ENCODE results near the gene NOTUM.

Gene NOTUM

GRCh38 chr17:82003411-82004381, 42.7 kb upstream of the NOTUM start (continued):
- TF ChIP-seq PRDM1 (tag by site-specific recombination; IDR thresholded peaks at IDR 0.05) (no peak), ZNF23 (tag by site-specific recombination; IDR thresholded peaks at IDR 0.05; ENCODE audit: borderline replicate concordance) (no peak), FEZF1 (tag by site-specific recombination; IDR thresholded peaks at IDR 0.05) (no peak), ZNF521 (tag by site-specific recombination; IDR thresholded peaks at IDR 0.05) (no peak), ZNF76 (tag by site-specific recombination; IDR thresholded peaks at IDR 0.05; ENCODE audit: borderline replicate concordance, low read depth) (no peak), HOXD13 (CRISPR knock-in tag; IDR thresholded peaks at IDR 0.05; ENCODE audit: borderline replicate concordance) (no peak), ZNF341 (tag by site-specific recombination; IDR thresholded peaks at IDR 0.05; ENCODE audit: low read depth) (no peak), ZNF324 (tag by site-specific recombination; IDR thresholded peaks at IDR 0.05) (no peak), ZNF585B (tag by site-specific recombination; IDR thresholded peaks at IDR 0.05) (no peak), ZNF629 (tag by site-specific recombination; IDR thresholded peaks at IDR 0.05) (peak; percentile 29; the same call in 1 of the 2 replicates), ZNF175 (tag by site-specific recombination; IDR thresholded peaks at IDR 0.05) (no peak), ZNF48 (tag by site-specific recombination; IDR thresholded peaks at IDR 0.05) (no peak), ZSCAN4 (tag by site-specific recombination; IDR thresholded peaks at IDR 0.05) (no peak), ZNF621 (tag by site-specific recombination; IDR thresholded peaks at IDR 0.05) (no peak), EGR2 (tag by site-specific recombination; IDR thresholded peaks at IDR 0.05; ENCODE audit: low read depth) (peak; percentile 74; the same call in 1 of the 2 replicates), ZBTB7A (tag by site-specific recombination; IDR thresholded peaks at IDR 0.05; ENCODE audit: low read depth) (no peak), WT1 (tag by site-specific recombination; IDR thresholded peaks at IDR 0.05) (no peak), ZNF174 (tag by site-specific recombination; IDR thresholded peaks at IDR 0.05) (no peak), ZNF266 (tag by site-specific recombination; IDR thresholded peaks at IDR 0.05; ENCODE audit: low read depth) (no peak), ZNF362 (tag by site-specific recombination; IDR thresholded peaks at IDR 0.05) (no peak), ZNF785 (tag by site-specific recombination; IDR thresholded peaks at IDR 0.05) (no peak), ZNF416 (tag by site-specific recombination; IDR thresholded peaks at IDR 0.05) (no peak), ZNF423 (tag by site-specific recombination; IDR thresholded peaks at IDR 0.05) (peak; percentile 78; the same call in 1 of the 2 replicates), ZBTB6 (tag by site-specific recombination; IDR thresholded peaks at IDR 0.05) (no peak), GLIS1 (tag by site-specific recombination; IDR thresholded peaks at IDR 0.05) (peak; percentile 53), ZNF660 (tag by site-specific recombination; IDR thresholded peaks at IDR 0.05) (peak; percentile 95), ZNF600 (tag by site-specific recombination; IDR thresholded peaks at IDR 0.05) (peak; percentile 91), TCF7L2 (IDR thresholded peaks at IDR 0.05; ENCODE audit: borderline replicate concordance, low read depth, low read length) (no peak), ZNF354C (tag by site-specific recombination; IDR thresholded peaks at IDR 0.05; ENCODE audit: borderline replicate concordance, low read depth) (no peak), ZNF112 (tag by site-specific recombination; IDR thresholded peaks at IDR 0.05) (no peak), ZNF391 (tag by site-specific recombination; IDR thresholded peaks at IDR 0.05; ENCODE audit: borderline replicate concordance, low read depth) (no peak)

All from HEK293 (cell line).